Measurements from ENCODE around the gene TCL1B. TPM values are rescaled to one million over a fixed set of nuclear protein-coding genes. Genes with fewer than 3 reads are reported as not detected.

TCL1B gene
- polyA plus RNA-seq, 2 of the 4 experiments (the other 2 are of a cell fraction) = not detected

DNA sequence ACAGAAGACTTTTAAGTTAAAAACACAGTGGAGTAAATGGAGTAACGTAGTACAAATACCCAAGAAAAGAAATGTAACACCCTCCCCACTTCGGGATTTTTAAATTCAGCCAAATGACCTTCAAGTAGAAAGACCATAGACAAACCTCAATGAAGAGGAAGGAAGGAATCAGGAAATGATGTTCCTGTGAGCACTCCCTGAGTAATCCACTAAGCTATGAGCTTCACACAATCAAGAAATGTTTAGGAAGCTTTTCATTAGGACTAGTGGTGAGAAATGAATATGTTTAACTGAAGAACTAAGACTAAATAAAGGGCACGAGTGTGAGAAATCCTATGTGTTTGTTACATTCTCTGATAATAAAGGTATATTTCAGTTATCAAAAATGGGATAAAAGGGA, 17.6 kb downstream of the TCL1B start:
- Histone ChIP-seq H3K9me3 (no peaks in the 10 kb centered on the region), H3K4me1 (no peaks in the 10 kb centered on the region), H3K4me3 (no peak overlapping the region), H3K4me2 (no peak overlapping the region), H3K27ac (no peak overlapping the region)
- CTCF ChIA-PET = no interaction called here
- no peak for DNase-seq (ENCODE audit: low read depth in 1 of 2, low spot score in 1 of 2)
- ATAC-seq = no peak
- FAIRE-seq = no peak
- TF ChIP-seq MAZ (IDR thresholded peaks at IDR 0.05; ENCODE audit: borderline replicate concordance, low read depth, low read length) = no peak
- no peak for TF ChIP-seq JUNB (IDR thresholded peaks at IDR 0.05)
- TF ChIP-seq CBX2 (IDR thresholded peaks at IDR 0.05; ENCODE audit: borderline replicate concordance, low read depth) = no peak
- no peak for TF ChIP-seq FOSB (CRISPR knock-in tag; IDR thresholded peaks at IDR 0.05)
- no peak for TF ChIP-seq CTCF (IDR thresholded peaks at IDR 0.05)
- TF ChIP-seq ZFP36 (IDR thresholded peaks at IDR 0.05; ENCODE audit: borderline replicate concordance, partially characterized antibody) = no peak
- no peak for TF ChIP-seq PHF8 (IDR thresholded peaks at IDR 0.05; ENCODE audit: borderline replicate concordance, low read depth)
- TF ChIP-seq ZC3H11A (IDR thresholded peaks at IDR 0.05) = no peak
- TF ChIP-seq MAFK (IDR thresholded peaks at IDR 0.05; ENCODE audit: partially characterized antibody) = no peak
- no peak for TF ChIP-seq NR3C1 (IDR thresholded peaks at IDR 0.05)
- TF ChIP-seq HOXB5 (CRISPR knock-in tag; IDR thresholded peaks at IDR 0.05) = no peak
- TF ChIP-seq, protein P1, sequence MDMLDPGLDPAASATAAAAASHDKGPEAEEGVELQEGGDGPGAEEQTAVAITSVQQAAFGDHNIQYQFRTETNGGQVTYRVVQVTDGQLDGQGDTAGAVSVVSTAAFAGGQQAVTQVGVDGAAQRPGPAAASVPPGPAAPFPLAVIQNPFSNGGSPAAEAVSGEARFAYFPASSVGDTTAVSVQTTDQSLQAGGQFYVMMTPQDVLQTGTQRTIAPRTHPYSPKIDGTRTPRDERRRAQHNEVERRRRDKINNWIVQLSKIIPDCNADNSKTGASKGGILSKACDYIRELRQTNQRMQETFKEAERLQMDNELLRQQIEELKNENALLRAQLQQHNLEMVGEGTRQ (IDR thresholded peaks at IDR 0.05) = no peak
- no peak for TF ChIP-seq FOXS1 (CRISPR knock-in tag; IDR thresholded peaks at IDR 0.05)
- TF ChIP-seq TP53 (CRISPR knock-in tag; IDR thresholded peaks at IDR 0.05) = no peak
- TF ChIP-seq, protein P2, sequence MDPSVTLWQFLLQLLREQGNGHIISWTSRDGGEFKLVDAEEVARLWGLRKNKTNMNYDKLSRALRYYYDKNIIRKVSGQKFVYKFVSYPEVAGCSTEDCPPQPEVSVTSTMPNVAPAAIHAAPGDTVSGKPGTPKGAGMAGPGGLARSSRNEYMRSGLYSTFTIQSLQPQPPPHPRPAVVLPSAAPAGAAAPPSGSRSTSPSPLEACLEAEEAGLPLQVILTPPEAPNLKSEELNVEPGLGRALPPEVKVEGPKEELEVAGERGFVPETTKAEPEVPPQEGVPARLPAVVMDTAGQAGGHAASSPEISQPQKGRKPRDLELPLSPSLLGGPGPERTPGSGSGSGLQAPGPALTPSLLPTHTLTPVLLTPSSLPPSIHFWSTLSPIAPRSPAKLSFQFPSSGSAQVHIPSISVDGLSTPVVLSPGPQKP (IDR thresholded peaks at IDR 0.05; ENCODE audit: low read depth, low read length) = no peak
- TF ChIP-seq ZSCAN20 (CRISPR knock-in tag; IDR thresholded peaks at IDR 0.05) = no peak
- no peak for TF ChIP-seq KDM5A (IDR thresholded peaks at IDR 0.05)
- TF ChIP-seq HOXB13 (CRISPR knock-in tag; IDR thresholded peaks at IDR 0.05; ENCODE audit: low read depth) = no peak
- TF ChIP-seq KDM1A (IDR thresholded peaks at IDR 0.05; ENCODE audit: low read depth) = no peak
- no peak for TF ChIP-seq POLR2A (IDR thresholded peaks at IDR 0.05; ENCODE audit: low read length)
- POLR2A ChIA-PET = no interaction called here
- WGBS (ENCODE audit: missing lambda C conversion rate) = under 1% methylated on average over 3 of the region's 3 CpGs

GRCh38 chr14:95705518-95705917, 19.3 kb downstream of the TCL1B start:
- no peak for FAIRE-seq
- no peak for ATAC-seq
- TF ChIP-seq RAD21 (conservative IDR thresholded peaks at IDR 0.05 in 1 of 2, IDR thresholded peaks at IDR 0.05 in 1 of 2) = no peak
- no peak for TF ChIP-seq FOXS1 (CRISPR knock-in tag; IDR thresholded peaks at IDR 0.05)
- no peak for TF ChIP-seq CBX8 (IDR thresholded peaks at IDR 0.05)
- TF ChIP-seq MAZ (IDR thresholded peaks at IDR 0.05; ENCODE audit: borderline replicate concordance, low read depth, low read length) = no peak
- Histone ChIP-seq H3K9me3 (no peaks in the 10 kb centered on the region), H3K27ac (no peak overlapping the region), H3K4me1 (no peaks in the 10 kb centered on the region), H3K4me2 (no peak overlapping the region), H3K4me3 (no peak overlapping the region)
- DNase-seq (ENCODE audit: low read depth in 1 of 2, low spot score in 1 of 2) = no peak
- WGBS (ENCODE audit: missing lambda C conversion rate) = 26% methylated on average over 4 of the region's 4 CpGs
- CTCF ChIA-PET = no interaction called here
- POLR2A ChIA-PET = no interaction called here

DNA sequence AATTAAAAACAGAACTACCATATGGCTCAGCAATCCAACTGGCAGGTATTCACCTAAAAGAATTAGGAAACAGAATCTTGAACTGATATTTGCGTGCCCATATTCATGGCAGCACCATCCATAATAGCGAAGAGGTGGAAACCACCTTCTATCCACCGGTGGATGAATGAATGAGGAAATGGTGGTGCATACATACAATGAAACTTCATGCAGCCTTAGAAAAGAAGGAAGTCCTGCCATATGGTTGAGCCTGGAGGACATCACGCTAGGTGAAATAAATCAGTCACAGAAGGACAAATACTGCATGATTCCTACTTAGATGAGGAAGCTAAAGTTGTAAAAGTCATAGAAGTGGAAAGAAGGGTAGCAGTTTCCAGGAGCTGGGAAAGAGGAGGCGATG, 21.1 kb downstream of the TCL1B start:
- no peak for FAIRE-seq
- 43% methylated on average over 5 of the region's 5 CpGs for WGBS (ENCODE audit: missing lambda C conversion rate)
- Histone ChIP-seq H3K4me3 (no peak overlapping the region), H3K4me2 (no peak overlapping the region), H3K4me1 (no peaks in the 10 kb centered on the region), H3K9me3 (no peaks in the 10 kb centered on the region), H3K27ac (no peak overlapping the region)
- CTCF ChIA-PET = no interaction called here
- no peak for ATAC-seq
- DNase-seq (ENCODE audit: low read depth in 1 of 2, low spot score in 1 of 2) = no peak
- POLR2A ChIA-PET = no interaction called here
- no peak for TF ChIP-seq HDAC2 (IDR thresholded peaks at IDR 0.05)
- TF ChIP-seq CTCF (IDR thresholded peaks at IDR 0.05) = no peak
- TF ChIP-seq, protein P3, sequence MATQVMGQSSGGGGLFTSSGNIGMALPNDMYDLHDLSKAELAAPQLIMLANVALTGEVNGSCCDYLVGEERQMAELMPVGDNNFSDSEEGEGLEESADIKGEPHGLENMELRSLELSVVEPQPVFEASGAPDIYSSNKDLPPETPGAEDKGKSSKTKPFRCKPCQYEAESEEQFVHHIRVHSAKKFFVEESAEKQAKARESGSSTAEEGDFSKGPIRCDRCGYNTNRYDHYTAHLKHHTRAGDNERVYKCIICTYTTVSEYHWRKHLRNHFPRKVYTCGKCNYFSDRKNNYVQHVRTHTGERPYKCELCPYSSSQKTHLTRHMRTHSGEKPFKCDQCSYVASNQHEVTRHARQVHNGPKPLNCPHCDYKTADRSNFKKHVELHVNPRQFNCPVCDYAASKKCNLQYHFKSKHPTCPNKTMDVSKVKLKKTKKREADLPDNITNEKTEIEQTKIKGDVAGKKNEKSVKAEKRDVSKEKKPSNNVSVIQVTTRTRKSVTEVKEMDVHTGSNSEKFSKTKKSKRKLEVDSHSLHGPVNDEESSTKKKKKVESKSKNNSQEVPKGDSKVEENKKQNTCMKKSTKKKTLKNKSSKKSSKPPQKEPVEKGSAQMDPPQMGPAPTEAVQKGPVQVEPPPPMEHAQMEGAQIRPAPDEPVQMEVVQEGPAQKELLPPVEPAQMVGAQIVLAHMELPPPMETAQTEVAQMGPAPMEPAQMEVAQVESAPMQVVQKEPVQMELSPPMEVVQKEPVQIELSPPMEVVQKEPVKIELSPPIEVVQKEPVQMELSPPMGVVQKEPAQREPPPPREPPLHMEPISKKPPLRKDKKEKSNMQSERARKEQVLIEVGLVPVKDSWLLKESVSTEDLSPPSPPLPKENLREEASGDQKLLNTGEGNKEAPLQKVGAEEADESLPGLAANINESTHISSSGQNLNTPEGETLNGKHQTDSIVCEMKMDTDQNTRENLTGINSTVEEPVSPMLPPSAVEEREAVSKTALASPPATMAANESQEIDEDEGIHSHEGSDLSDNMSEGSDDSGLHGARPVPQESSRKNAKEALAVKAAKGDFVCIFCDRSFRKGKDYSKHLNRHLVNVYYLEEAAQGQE (IDR thresholded peaks at IDR 0.05) = no peak
- TF ChIP-seq SMC3 (IDR thresholded peaks at IDR 0.05) = no peak
